Prostate gland (tissue), 2 donors: Measurements from ENCODE around the gene RFX7.

Experiments
- POLR2A ChIP-seq: fragments of 450-650 bp; IDR thresholded peaks from one replicate; pipeline ENCODE4 v1.6.1; 2016; ENCODE audit warnings: antibody characterized with exemption, mild to moderate bottlenecking
- TF ChIP-seq, protein P1 (sequence below), 4 experiments: fragments of 200-600 bp in 2 of 4; fragments of 450-650 bp in 2 of 4; sonication (generic) in 2 of 4; IDR thresholded peaks; 1 replicate in 3 of 4; 2 replicates in 1 of 4; pipeline ENCODE4 v1.5.1; 2016 to 2019; ENCODE audit warnings: antibody characterized with exemption in 4 of 4, mild to moderate bottlenecking in 2 of 4, moderate library complexity in 2 of 4

DNA sequence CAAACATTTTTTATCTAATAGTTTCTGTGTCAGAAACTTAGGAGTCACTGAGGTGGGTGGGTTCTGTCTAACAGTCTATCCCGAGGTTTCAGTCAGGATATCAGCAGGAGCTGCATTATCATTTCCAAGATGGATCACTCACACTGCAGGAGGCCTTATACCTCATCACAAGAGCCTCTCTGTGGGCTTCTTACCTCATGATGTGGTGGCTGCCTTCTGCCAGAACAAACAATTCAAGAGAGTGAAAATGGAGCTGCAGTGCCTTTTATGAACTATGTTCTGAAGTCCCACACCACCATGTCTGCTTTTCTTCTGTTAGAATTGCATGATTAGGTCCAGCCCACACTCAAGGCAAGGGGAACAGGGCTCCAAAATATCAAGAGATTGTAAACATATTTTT lies 27.9 kb downstream of the RFX7 start:
- TF ChIP-seq, protein P1, sequence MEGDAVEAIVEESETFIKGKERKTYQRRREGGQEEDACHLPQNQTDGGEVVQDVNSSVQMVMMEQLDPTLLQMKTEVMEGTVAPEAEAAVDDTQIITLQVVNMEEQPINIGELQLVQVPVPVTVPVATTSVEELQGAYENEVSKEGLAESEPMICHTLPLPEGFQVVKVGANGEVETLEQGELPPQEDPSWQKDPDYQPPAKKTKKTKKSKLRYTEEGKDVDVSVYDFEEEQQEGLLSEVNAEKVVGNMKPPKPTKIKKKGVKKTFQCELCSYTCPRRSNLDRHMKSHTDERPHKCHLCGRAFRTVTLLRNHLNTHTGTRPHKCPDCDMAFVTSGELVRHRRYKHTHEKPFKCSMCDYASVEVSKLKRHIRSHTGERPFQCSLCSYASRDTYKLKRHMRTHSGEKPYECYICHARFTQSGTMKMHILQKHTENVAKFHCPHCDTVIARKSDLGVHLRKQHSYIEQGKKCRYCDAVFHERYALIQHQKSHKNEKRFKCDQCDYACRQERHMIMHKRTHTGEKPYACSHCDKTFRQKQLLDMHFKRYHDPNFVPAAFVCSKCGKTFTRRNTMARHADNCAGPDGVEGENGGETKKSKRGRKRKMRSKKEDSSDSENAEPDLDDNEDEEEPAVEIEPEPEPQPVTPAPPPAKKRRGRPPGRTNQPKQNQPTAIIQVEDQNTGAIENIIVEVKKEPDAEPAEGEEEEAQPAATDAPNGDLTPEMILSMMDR (IDR thresholded peaks at IDR 0.05): no peak
- no peak for TF ChIP-seq POLR2A
